HUES48 (cell line): Measurements from ENCODE around the gene HTT.

ENCODE experiments used
- H3K27ac ChIP-seq: one replicate; pipeline ENCODE4 v1.7.0; 2013; ENCODE audit warnings: low read depth, low read length, inconsistent platforms
- H3K27me3 ChIP-seq: 2 replicates; pipeline ENCODE4 v1.6.1; 2013; ENCODE audit warnings: mild to moderate bottlenecking, low read length; ENCODE audit not compliant: control insufficient read depth, insufficient read depth
- H3K36me3 ChIP-seq: 2 replicates; pipeline ENCODE4 v1.6.1; 2013; ENCODE audit warnings: low read length; ENCODE audit not compliant: control insufficient read depth, insufficient read depth
- H3K4me1 ChIP-seq: 2 replicates; pipeline ENCODE4 v1.6.1; 2013; ENCODE audit warnings: mild to moderate bottlenecking, low read length; ENCODE audit not compliant: control insufficient read depth, insufficient read depth
- H3K4me3 ChIP-seq: 2 replicates; pipeline ENCODE4 v1.5.1; 2013; ENCODE audit warnings: mild to moderate bottlenecking, low read depth, low read length
- H3K9ac ChIP-seq: 2 replicates; pipeline ENCODE4 v1.6.1; 2013; ENCODE audit warnings: mild to moderate bottlenecking, low read depth, low read length, moderate library complexity
- H3K9me3 ChIP-seq: 2 replicates; pipeline ENCODE4 v1.6.1; 2013; ENCODE audit warnings: low read length; ENCODE audit not compliant: control insufficient read depth, insufficient read depth

HTT gene

DNA sequence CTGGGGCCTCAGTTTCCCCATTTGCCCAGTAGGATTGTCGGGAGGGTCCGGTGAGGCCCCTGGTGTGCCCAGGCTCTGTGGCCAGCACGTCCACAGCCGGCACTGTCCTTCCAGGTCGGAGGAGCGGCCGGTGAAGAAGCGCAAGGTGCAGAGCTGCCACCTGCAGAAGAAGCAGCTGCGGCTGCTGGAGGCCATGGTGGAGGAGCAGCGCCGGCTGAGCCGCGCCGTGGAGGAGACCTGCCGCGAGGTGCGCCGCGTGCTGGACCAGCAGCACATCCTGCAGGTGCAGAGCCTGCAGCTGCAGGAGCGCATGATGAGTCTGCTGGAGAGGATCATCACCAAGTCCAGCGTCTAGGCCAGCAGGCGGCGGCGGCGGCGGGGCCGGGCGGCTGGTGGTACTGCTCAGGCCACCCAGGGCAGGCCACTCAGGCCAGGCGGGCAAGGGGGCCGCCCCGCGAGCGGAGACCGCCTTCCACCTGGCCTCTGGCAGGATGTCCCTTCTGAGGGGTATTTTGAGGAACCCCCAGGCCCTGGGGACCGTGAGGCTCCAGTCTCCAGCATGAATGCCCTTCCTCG, 181.2 kb downstream of the HTT start:
- Histone ChIP-seq H3K36me3 (no peaks in the 10 kb centered on the region), H3K27ac (no peak overlapping the region), H3K9me3 (no peaks in the 10 kb centered on the region), H3K4me3 (no peak overlapping the region), H3K4me1 (no peaks in the 10 kb centered on the region; the same call in 1 of the 2 replicates), H3K27me3 (no peaks in the 10 kb centered on the region), H3K9ac (no peak overlapping the region)

DNA sequence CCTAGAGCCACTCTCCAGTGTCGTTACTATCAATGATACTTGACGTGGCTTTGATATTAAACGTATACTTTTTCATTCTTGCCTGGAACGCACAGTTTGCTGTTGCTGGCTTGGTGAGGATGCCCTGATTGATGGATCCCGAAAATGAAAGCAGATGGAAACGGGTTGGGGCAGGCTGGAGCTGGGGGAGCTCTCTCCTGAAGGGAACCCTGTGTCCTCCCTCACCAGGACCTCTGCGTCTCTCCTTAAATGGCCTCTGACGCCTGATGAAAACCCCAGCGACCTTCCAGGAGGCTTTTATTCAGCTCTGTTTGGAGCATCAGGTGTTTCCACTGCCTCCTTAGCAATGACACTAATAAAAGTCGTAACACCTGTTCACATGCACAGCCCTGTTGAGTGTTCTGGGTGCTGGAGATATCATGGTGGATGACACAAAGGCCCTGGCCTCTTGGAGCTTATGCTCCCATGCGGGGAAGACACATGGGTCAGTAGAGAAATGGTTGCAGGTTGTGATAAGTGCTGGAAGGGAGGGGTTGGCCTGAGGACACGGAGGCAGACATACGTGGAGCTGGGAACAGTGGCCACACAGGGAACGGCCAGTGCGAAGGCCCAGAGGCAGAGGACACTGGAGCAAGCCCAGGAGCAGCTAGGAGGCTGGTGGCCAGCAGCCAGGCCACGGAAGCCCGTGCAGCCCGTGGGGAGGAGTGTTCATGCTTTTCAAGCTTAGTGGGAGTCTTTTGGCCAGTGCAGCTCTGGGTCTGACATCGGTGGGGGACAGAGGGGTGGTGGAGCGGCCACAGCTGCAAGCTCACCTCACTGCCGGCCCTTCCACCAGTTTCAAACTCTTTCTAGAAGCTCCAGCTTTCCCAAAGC, 182.0 kb downstream of the HTT start:
- Histone ChIP-seq H3K9ac (no peak overlapping the region), H3K4me3 (no peak overlapping the region), H3K4me1 (no peaks in the 10 kb centered on the region), H3K27ac (no peak overlapping the region), H3K27me3 (no peaks in the 10 kb centered on the region), H3K36me3 (no peaks in the 10 kb centered on the region), H3K9me3 (no peaks in the 10 kb centered on the region)

DNA sequence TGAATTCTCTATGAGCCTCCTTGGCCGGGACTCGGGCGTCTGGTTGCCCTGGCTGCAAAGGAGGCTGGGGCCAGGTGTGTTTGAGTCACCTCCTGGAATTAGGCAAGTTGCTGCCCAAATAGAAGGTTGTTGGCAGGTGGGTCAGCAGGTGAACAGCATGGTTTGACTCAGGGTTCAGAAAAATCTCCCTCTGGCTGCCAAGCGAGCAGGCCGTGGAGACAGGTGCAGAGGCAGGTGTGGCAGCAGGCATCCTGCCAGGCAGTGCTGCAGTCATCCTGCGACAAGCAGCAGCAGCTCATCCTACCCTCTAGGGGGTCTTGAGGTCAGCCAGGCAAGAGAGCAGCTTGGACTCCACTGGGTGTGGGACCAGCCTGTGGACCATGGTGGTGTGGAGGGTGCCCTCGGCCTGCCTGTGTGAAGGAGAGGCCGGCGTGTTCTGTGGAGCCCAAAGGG, 182.6 kb downstream of the HTT start:
- H3K9ac ChIP-seq: no peak overlapping the region
- no peaks in the 10 kb centered on the region for H3K36me3 ChIP-seq
- H3K27ac ChIP-seq: no peak overlapping the region
- H3K9me3 ChIP-seq: no peaks in the 10 kb centered on the region
- no peaks in the 10 kb centered on the region for H3K27me3 ChIP-seq
- no peak overlapping the region for H3K4me3 ChIP-seq
- H3K4me1 ChIP-seq: no peaks in the 10 kb centered on the region

DNA sequence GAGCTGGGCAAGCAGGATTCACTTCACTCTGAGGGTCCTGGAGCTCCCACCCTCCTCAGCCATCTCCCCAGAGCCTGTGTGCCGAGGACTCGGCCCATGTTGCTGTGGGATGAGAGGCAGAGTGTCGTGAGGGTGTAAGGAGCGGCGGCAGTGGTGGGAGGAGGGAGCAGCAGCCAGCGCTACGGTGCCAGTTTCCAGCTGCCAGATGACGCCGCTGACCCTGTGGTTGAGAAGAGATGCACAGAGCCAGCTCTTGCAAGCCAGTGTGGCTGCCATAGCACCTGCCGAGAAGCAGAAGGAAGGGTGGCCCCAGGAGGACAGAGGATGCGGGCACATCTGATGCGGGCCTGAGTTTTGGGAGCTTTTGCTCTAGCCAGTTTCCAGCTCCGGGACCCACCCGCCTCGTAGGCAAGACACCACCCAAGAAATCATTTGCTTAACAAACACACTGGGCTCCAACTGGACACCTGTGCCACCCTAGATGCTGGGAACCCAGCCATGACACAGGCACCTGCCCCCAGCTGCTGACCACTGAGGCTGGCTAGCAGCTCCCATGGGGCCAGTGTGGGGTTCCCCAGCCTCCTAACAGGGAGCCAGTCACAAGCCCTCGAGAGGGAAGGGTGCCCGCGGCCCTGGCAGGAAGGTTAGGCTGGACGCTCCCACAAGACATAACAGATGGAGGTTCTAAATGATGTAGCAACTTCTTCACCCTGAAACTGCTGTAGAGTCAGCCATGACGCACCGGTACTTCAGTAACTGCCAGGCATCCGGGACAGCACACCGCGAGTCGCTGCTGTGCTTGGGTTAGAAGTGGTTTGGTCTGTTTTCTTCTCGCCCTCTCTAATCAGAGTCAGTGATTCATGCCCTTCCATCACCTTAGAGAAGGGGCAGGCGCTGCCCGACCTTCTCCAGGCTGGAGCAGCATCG, 183.3 kb downstream of the HTT start:
- Histone ChIP-seq H3K27me3 (no peaks in the 10 kb centered on the region), H3K36me3 (no peaks in the 10 kb centered on the region), H3K27ac (no peak overlapping the region), H3K9ac (no peak overlapping the region), H3K4me3 (no peak overlapping the region), H3K4me1 (no peaks in the 10 kb centered on the region), H3K9me3 (no peaks in the 10 kb centered on the region)

DNA sequence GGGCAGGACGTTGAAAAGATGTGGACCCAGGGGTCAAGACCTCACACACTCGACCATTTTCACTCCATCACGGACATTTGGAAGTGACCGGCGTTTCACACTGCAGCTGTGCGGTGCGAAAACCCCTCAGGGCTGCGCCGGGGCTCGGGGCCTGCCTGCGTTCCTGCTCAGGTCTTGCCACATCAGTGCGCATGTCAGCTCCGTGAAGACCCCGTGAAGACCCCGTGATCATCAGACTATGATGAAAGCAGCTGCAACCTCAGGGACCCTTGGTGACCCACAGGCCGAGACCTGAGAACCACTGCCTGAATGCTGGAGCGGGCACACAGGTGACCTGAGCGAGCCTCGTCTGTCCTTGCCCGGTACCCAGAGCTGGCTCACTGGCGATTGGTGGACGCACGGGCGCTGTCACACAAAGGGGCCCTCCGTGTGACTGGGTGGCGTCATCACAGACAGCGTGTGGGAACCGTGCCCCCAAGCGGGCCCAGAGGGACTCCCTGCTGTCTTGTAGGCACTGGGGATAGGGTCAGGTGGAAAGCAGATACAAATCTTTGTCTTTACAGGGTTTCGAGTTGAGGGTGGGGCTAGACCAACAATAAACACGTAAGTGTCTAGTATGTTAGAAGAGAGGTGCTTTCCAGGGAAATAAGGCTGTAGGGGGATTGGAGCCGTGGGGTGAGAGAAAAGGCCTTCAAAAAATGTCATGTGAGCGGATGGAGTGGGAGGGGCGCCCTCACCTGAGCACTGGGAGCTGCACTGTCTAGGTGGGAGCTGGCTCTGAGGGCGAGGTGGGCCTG, 187.1 kb downstream of the HTT start:
- no peak overlapping the region for H3K4me3 ChIP-seq

DNA sequence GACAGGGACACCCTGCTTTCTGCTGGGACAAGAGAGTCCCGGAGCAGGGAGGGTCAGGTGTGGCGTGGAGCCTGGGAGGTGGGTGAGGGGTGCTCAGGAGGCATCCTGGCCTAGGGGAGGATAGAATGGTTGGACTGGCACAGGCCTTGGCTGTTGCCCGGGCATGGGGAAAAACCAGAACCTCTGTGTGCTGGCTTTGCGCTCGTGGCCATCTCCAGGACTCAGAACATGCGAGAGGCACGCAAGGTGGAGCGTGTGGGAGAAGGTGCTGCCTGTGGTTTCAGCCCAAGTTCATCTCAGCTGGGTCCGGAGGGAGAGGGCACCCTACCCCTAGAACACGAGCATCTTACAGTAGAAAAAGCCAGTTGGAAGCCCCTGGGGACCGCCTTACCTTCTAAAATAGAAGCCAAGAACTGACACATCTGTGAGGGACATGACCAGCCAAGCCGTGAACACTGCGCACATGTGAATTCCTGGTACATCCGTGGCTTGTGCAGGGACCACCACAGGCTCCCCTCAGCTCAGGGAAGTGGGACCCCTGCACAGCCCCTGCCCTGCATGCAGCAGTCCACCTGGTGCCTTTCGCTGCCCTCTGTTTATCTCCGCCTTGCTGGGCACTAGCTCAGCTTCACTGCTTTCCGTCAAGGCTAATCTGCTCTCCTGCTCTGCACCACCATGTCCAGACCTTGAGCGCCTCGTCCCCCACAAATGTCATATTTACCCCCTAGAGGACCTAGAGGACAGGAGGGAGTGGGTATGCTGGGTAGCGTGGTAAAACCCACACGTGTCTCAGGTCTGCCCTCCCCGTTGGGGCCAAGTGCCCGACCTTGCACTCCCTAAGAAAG, 187.9 kb downstream of the HTT start:
- no peak overlapping the region for H3K9ac ChIP-seq
- H3K27ac ChIP-seq: no peak overlapping the region
- no peaks in the 10 kb centered on the region for H3K9me3 ChIP-seq
- no peaks in the 10 kb centered on the region for H3K4me1 ChIP-seq
- H3K36me3 ChIP-seq: no peaks in the 10 kb centered on the region
- H3K27me3 ChIP-seq: no peaks in the 10 kb centered on the region
- H3K4me3 ChIP-seq: no peak overlapping the region

More for the DNA sequence above, 187.1 kb downstream of the HTT start:
- H3K27me3 ChIP-seq: no peaks in the 10 kb centered on the region
- no peaks in the 10 kb centered on the region for H3K9me3 ChIP-seq
- H3K27ac ChIP-seq: no peak overlapping the region
- H3K36me3 ChIP-seq: no peaks in the 10 kb centered on the region
- no peaks in the 10 kb centered on the region for H3K4me1 ChIP-seq
- H3K9ac ChIP-seq: no peak overlapping the region

DNA sequence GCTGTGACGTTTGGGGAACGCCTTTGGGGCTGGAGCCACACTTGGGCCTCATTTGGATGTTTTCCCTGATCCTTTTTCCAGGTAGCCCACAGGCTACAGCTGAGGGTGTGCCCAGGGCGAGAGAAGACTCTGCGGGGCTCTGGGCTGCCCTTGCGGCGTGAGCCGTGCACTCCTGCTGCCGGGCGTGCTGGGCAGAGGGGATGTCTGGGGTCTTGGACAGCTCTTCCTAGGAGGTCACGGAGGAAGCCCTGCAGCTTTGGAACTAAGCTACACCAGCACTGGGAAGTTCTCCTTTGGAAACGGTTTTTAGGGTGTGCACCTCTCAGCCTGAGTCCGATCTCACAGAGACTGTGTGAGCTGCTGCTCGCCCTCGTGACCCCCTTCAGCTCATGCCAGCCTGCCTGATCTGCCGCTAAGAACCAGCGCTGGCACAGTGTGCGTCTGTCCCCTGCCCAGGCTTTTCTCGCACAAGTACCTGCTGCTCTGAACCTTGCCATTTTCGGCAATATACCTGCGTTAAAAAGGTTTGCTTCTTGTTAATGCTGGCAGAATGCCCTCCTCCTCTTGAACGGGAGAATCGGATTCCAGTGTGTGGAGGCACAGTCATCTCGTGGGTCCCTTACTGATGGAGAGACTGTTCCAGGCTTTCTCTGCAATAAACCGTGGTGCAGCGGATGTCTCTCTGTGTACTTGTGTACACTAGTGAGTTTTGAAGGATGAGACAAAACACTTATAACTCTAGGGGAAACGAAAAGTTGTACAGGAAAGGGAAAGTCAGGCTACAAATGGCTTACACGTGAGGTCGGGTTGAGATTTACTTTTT, 188.8 kb downstream of the HTT start:
- H3K4me3 ChIP-seq: no peak overlapping the region
- no peaks in the 10 kb centered on the region for H3K27me3 ChIP-seq
- no peak overlapping the region for H3K9ac ChIP-seq
- no peak overlapping the region for H3K27ac ChIP-seq
- H3K4me1 ChIP-seq: no peaks in the 10 kb centered on the region
- H3K36me3 ChIP-seq: no peaks in the 10 kb centered on the region
- H3K9me3 ChIP-seq: no peaks in the 10 kb centered on the region

DNA sequence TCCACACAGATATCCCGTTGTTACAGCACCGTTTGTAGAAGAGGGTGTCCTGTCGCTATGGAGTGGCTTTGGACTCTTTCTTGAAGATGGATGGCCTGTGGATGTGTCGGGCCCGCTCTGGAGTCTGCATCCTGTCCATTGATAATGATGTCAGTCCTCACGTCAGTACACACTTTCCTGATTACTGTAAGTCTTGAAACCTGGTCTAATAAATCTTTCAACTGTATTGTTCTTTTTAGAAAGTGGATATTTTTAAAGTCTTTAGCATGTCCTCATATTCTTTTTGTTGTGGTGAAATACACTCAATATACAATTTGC, 189.4 kb downstream of the HTT start:
- H3K4me3 ChIP-seq: no peak overlapping the region
- H3K9ac ChIP-seq: no peak overlapping the region
- H3K36me3 ChIP-seq: no peaks in the 10 kb centered on the region
- H3K27me3 ChIP-seq: no peaks in the 10 kb centered on the region
- no peaks in the 10 kb centered on the region for H3K9me3 ChIP-seq
- H3K4me1 ChIP-seq: no peaks in the 10 kb centered on the region
- no peak overlapping the region for H3K27ac ChIP-seq

DNA sequence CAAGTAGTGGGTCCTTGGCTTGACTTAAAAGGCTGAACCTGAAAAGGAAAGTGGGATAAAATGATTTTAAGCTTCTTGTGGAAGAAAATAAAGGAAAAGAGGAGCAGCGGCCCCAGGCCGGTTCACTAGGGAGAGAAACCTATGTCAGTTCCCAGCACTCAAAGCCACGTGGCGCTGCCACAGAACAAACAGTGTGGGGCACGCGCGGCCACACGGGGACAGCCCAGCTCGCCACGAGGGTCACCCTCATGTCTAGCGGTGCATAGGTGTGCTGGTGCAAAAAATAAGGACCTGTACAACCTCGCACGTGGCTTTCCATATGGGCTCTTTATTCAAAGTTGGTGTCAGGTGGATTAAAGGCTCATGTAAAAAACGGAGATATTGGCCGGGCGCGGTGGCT, 191.6 kb downstream of the HTT start:
- no peak overlapping the region for H3K27ac ChIP-seq

More for the DNA sequence above, 191.6 kb downstream of the HTT start:
- Histone ChIP-seq H3K4me3 (no peak overlapping the region), H3K27me3 (no peaks in the 10 kb centered on the region), H3K36me3 (no peaks in the 10 kb centered on the region), H3K9me3 (no peaks in the 10 kb centered on the region), H3K4me1 (no peaks in the 10 kb centered on the region), H3K9ac (no peak overlapping the region)
